ENCODE measurements around the gene AGAP1.

Gene AGAP1

GRCh38 chr2:235641956-235642355, 148.1 kb downstream of the AGAP1 start:
- DNase-seq, result peak; percentile 11

GRCh38 chr2:235642446-235643098, 148.7 kb downstream of the AGAP1 start:
- DNase-seq, result no peak

- DNase-seq, result no peak
Observed at GRCh38 chr2:235643680-235644511, 150.1 kb downstream of the AGAP1 start.

GRCh38 chr2:235647264-235647663, 153.4 kb downstream of the AGAP1 start:
- no peak for DNase-seq

GRCh38 chr2:235647877-235648276, 154.0 kb downstream of the AGAP1 start:
- no peak for DNase-seq

- no peak for DNase-seq
Observed at GRCh38 chr2:235649418-235649817, 155.6 kb downstream of the AGAP1 start.

- no peak for DNase-seq
Observed at GRCh38 chr2:235651643-235652042, 157.8 kb downstream of the AGAP1 start.

GRCh38 chr2:235654103-235654813, 160.4 kb downstream of the AGAP1 start:
- DNase-seq, result no peak

GRCh38 chr2:235658351-235659174, 164.7 kb downstream of the AGAP1 start:
- DNase-seq, result no peak

- no peak for DNase-seq
Observed at GRCh38 chr2:235659767-235660322, 166.0 kb downstream of the AGAP1 start.

- no peak for DNase-seq
Observed at GRCh38 chr2:235660484-235661082, 166.7 kb downstream of the AGAP1 start.

- DNase-seq, result no peak
Observed at GRCh38 chr2:235661167-235661937, 167.5 kb downstream of the AGAP1 start.

- no peak for DNase-seq
Observed at GRCh38 chr2:235661952-235662351, 168.1 kb downstream of the AGAP1 start.

GRCh38 chr2:235663875-235664274, 170.0 kb downstream of the AGAP1 start:
- DNase-seq, result no peak

- peak; percentile 64 for DNase-seq
Observed at GRCh38 chr2:235665661-235666212, 171.9 kb downstream of the AGAP1 start.

- peak; percentile 82 for DNase-seq
Observed at GRCh38 chr2:235666213-235666781, 172.5 kb downstream of the AGAP1 start.

- no peak for DNase-seq
Observed at GRCh38 chr2:235668782-235669181, 174.9 kb downstream of the AGAP1 start.

- DNase-seq, result peak; percentile 69
Observed at GRCh38 chr2:235669269-235669831, 175.5 kb downstream of the AGAP1 start.

- peak; percentile 4 for DNase-seq
Observed at GRCh38 chr2:235669983-235670962, 176.4 kb downstream of the AGAP1 start.
